GM12873 (cell line): Measurements from ENCODE around the gene MMD.

Experiments used
- TF ChIP-seq, protein P1 (sequence below): IDR thresholded peaks from 2 replicates; pipeline ENCODE4 v1.5.1; 2012; ENCODE audit warnings: low read depth, mild to moderate bottlenecking, moderate library complexity, low read length, control low read depth; ENCODE audit not compliant: insufficient read depth; ENCODE audit errors: missing control alignments

MMD gene

DNA sequence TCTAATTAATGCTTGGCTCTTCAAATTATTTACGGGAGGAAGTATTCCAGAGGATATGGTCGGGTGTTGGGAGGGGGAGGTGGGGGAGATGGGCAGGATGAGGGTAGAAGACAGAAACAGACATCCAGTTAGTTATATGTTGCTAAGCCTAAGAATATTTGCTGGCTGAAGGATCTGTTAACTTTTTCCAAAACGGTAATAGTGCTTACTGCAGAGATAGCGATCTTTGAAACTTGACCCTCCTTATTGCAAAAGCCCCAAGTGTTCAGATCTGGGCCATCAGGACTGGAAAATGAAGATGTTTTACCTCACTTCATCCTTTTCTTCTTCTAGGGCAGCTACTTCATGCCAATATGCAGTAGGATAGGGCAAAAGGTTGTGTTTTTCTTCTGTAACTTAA is 27.0 kb upstream of the MMD start:
- TF ChIP-seq, protein P1, sequence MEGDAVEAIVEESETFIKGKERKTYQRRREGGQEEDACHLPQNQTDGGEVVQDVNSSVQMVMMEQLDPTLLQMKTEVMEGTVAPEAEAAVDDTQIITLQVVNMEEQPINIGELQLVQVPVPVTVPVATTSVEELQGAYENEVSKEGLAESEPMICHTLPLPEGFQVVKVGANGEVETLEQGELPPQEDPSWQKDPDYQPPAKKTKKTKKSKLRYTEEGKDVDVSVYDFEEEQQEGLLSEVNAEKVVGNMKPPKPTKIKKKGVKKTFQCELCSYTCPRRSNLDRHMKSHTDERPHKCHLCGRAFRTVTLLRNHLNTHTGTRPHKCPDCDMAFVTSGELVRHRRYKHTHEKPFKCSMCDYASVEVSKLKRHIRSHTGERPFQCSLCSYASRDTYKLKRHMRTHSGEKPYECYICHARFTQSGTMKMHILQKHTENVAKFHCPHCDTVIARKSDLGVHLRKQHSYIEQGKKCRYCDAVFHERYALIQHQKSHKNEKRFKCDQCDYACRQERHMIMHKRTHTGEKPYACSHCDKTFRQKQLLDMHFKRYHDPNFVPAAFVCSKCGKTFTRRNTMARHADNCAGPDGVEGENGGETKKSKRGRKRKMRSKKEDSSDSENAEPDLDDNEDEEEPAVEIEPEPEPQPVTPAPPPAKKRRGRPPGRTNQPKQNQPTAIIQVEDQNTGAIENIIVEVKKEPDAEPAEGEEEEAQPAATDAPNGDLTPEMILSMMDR = no peak

DNA sequence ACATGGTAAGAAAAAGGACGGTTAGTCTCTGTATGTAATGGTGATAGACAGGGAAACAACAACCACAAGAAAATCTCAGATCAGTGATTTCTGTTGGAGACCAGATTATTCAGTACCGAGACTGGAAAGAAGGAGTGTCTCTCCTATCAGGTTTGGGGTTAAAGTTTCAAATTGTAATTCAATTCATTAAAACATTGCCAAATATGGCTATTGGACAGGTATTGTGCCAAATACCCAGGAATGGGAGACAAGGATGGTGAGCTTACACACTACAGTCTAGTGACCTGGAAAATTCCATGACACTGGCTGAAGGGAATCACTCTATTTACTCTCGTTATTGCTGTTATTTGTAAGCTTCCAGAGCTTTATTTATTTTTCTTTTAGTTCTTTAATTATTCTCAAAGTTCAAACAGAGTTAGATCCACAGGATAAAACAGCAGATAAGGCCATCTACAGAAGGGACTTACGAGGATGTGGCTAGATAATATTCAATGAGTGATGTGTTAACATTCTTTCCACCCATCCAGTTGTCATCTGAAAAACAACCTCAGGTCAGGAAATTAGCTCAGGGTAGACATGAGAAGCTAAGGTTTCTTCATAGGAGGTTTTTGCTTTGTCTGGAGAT is 25.1 kb upstream of the MMD start:
- TF ChIP-seq, protein P1 = no peak

DNA sequence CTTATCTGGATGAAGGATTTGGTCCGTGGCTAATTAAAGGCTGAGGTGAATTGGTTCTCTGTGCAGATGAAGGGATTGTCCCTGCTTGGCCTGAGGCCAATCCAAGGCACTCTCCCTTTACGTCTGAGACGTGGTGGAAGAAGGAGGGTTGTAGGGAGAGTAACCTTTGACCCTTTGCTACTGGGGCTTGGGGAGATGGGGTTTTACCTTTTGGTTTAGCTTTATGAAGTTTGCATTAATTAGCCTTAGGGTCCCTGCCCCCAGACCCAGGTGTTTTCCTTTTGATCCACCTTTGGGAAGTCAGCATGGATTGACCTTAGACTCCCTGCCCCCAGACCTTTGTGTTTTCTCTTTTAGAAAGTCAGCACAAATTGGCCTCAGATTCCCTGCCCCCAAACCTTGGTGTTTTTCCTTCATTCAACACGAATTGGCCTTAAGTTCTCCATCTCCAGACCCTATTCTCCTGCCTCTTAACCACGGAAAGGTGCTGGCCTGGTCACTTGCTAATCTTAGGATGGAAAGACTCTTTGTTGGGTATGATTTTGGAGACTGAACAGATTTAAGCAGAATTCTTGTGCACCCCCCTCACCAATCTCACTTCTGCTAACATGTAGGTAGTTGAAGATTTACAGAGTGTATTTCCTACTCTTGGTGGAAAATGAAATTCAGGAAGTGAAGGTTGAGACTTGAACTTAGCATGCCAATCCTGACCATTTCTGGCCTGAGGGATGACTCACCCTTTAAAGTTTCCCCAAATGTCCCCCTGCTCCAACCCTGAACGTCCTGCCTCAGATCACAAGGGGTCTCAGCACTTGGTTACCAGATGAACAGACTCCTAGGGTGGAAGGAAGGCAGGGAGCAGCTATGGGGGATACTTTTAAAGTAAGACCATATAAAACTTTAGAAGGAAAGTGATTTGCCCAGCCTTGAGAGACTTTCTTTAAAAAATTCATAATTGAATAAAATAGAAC is 23.1 kb upstream of the MMD start:
- TF ChIP-seq, protein P1 = no peak

DNA sequence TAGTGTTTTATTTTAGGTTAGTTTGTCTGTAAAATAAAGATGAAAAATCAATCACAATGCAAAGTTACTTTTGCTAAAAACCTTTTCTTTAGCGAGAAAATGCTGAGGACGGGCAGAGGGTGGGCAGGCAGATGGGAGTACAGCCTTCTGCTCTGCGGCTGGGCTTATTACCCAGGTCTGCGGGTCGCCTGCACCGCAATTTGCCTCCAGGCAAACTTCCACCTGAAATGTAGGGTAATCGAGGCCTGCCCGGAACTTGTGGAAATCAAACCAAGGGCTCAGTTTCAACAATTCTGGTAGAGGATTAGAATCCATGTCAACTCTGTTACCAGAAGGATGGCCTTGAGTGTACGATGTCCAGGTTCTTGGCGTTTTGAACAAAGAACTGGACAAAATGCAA is 22.3 kb upstream of the MMD start:
- TF ChIP-seq, protein P1 = no peak

DNA sequence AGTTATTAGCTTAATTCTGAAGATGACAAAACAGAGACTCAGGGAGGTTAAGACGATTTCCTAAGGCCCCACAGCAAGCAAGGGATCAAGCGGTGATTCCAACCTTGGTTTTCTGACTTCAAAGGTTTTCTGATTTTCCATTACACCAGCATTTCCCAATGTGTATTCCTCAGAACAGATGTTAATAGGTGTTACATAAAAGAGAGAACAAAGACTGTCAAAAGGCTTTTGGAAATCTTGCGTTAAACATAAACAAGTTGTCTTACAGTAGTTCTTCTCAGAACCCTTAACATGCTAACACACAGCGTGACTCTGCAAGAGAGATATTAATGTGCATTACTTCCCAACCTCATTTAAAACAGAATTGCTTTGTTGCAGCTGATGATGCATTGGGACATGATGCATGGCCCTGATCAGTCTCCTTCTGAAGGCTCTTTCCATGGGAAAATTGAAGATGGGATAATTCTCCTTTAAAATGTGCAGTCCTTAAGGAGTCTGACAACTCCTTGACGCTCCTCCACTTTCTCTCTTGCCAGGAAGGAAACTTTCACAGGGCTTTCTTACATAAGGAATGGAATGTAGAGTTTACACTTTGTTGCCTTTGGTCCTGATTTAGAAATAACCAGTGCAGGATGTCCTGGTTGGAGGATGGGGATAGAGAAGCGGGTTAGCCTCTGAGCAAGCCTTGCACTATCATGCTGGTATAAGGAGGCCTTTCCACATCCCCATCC is 21.5 kb upstream of the MMD start:
- TF ChIP-seq, protein P1 = no peak

DNA sequence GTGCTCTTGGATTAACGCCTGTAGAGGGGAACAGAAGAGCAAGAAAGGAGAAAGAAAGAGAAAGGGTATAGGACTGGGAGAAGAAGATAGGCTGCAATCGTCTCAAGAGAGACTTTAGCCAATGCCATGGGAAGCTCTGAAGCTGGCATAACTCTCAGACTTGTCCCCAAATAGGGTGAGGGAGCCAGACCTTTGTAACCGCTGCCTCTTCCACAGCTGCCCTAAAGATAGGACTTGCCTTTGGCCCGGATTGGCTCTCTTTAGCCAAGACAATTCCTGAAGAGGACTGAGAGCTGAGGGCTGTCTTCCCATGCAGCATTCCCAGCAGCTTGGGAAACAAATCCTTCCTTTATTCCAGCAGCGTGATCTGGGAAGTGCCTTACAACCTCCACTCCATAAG is 20.8 kb upstream of the MMD start:
- TF ChIP-seq, protein P1 = no peak

DNA sequence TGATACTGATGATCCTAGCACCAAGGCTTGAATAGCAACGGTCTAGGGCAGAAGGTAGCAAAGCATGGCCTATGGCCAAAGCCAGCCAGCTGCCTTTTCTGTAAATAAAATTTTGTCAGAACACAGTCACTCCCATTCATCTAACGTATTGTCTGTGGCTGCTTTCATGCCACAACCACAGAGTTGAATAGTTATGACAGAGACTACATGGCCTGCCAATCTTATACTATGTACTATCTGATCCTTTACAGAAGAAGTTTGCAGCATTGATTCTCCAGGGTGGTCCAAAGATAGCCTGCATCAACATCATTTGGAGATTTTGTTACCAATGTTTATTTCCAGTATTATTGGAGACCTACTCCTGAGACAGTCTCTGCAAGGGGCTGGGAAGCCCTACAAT is 19.9 kb upstream of the MMD start:
- TF ChIP-seq, protein P1 = no peak
